Activated gamma-delta T cell treated with Interleukin-2 at 50 U/mL for 16 hours (primary cell): ENCODE measurements around the gene MAP1LC3B.

Source experiments
- DNase-seq: peaks from one replicate; pipeline ENCODE4 v3.0.0-alpha.2; 2020

MAP1LC3B gene

GRCh38 chr16:87391950-87392820 is at the start of gene MAP1LC3B:
TSS of gene MAP1LC3B (plus strand) at chr16:87392336. CDS start at chr16:87392428, 92 bp downstream.
- DNase-seq: peak; percentile 96

DNA sequence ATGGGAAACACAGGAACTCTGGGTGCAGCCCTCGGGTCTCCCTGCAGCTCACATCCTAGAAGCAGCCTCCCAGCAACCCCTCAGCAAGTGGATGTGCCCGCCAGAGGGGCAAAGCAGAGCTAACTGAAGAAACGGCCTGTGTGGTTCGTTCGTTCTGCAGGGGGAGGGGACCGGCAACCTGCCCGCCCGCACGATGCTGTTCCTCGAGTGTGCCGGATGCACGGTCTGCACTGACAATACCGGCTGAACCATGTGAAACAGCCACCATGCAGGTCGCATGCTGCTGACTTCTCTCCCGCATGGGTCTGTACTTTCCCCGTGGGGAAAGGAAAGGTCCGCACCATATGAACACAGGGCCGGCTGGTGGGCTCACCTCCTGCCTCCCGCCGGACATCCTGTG is 49.6 kb upstream of the MAP1LC3B start:
- DNase-seq: no peak

GRCh38 chr16:87342978-87343752 is 49.0 kb upstream of the MAP1LC3B start:
- DNase-seq: no peak

GRCh38 chr16:87343753-87344050 is 48.4 kb upstream of the MAP1LC3B start:
- DNase-seq: no peak

DNA sequence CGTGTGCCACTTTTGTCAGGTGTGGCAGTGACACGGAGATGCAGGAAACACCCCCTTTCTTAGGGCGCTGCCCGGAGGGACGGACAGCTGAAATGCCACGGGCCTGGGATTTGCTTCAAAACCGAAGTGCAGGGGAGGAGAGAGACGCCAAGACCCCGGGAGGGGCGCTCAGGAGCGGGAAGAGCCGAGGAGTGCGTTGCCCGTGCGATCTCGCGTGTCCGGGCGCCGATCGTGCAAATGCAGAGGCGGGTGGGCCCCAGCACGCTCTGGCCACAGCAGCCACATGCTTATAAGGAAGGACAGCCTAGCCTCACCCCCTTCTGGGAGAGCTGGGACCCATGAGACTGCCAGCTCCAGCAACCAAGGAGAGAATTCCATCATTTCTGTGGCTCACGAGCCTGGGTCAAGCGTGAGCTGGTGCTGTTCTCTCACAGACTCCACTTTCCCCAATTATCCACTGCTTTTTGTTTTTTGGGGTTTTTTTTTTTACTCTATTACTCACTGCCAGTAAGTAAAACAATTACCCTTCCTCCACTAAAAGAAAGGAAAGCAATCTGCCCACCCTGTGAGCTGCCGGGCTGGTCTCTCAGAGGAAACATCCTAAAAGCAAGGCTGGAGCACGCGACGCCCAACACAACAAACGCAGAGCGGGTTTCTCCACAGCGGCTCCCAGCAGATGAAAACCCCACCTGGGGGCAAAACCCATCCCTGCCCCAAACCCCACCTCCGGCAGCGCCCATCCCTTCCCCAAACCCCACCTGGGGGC is 47.8 kb upstream of the MAP1LC3B start:
- DNase-seq: no peak

DNA sequence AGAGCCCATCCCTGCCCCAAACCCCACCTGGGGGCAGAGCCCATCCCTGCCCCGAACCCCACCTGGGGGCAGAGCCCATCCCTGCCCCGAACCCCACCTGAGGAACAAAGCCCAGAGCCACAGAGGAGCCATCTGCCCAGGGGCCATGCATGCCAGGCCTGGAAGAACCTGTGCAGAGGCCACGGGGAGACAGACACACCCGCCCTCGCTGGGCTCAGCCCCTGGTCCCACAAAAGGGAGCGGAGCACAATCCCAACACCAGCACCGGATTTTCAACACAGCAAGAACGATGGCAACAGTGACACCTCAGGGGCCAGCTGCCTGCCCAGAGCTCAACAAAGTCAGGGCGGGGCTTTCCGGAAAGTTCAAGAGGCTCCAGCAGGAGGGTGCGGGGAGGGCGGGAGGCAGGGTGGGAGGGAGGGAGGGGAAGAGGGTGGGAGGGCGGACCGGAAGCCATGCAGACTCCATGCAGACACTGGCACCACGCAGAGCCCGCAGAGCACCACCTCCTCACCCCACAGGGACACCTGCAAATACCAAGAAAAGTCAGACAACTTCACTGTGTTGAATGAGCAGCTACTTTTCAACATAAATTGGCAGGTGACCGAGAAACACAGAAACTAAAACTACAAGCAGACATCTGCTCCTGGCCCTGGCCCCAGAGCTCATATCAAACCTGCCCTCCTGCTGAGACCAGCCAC is 47.1 kb upstream of the MAP1LC3B start:
- DNase-seq: peak; percentile 56

GRCh38 chr16:87345726-87346424 is 46.3 kb upstream of the MAP1LC3B start:
- no peak for DNase-seq

DNA sequence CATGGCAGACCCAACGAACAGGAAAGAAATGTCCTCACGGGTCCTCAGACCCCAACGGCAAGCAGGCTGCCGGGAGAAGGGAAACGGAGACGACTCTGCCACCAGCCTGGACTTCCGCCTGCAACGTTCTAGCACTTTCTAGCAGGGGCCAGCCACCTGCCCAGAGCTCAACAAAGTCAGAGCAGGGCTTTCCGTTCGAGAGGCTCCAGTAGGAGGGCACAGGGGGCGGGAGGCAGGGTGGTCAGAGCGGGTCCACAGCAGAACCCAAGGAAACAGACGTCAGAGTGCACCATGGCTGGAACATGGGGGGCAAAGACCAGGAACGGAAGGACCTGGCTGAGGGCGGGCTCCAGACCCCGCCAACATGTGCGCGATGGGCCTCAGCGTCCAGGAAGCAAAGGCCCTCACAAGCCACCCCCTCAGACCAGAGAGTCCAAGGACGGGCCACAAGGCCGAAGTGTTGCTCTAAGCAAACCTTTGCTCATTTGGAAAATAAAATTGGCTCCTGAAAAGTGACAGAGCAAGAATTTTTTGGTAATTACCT is 45.5 kb upstream of the MAP1LC3B start:
- no peak for DNase-seq

DNA sequence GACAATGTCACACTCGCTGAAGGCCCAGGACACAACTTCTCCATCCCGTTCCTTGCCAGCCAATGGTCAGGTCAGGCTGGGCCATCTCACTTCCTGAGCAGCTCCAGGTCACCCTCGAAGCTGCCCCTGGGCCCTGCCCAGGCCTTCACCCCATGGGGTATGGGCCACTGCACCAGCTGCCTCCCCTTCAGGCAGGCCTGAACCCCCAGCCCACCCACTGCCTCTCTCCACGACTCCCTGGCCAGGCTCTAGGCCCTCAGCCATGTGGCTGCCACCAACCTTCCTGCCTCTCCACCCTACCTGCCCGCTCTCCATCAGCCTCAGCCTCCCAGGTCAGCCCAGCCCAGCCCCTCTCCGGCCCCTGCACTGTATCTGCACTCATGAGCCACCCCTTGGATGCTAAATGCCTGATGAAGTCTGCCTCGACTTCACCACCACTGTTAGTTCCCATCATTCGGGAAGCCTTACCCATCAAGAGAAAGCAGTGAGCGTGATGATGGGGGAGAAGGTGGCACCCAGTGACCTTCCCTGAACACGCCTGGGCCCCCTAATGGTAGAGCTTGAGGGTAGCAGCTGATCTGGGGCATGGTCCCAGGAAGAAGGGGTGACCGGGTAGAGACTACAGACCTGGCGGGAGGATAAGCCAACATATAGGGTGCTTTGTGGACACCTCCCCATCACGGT is 44.1 kb upstream of the MAP1LC3B start:
- no peak for DNase-seq

DNA sequence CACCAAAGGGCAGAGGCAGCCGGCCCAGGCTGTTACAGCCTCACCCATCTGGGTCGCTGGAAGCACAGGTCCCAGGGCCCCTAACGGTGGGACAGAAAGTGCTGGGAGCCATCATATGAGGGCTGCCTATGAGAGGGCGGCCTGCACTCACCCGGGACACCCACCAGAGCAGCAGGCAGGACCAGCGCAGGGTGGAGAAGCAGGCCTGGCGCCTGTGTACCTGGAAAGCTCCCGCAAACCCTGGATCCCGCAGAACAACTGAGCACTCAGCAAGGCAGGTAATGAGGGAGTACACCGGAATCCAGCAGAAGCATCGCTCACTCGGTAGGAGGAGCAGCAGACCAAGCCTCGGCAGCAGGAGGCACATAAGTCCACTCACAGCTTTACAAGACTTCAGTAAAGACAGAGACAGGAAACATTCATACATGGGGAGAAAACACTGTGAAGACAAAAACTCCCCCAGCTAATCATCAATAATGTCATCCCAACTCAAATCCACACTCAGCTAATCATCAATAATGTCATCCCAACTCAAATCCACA is 43.4 kb upstream of the MAP1LC3B start:
- no peak for DNase-seq

DNA sequence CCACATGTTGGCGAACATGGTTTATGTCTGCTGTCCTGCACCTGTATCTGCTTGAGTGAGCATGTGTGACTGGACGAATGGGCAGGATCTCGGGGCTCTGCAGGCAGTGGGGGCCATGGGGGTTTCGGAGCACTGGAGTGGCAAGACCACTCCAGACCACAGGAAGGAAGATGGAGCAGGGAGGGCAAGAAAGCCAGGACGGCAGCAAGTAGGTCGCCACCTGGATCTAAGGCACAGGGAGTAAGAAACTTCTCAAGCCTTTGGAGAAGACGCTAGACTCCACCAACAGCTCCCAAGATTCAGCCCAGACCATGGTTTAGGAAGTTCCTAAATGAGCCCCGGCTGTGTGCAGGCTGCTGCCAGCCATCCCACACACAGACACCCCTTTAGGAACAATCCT is 42.1 kb upstream of the MAP1LC3B start:
- DNase-seq: no peak

GRCh38 chr16:87350681-87351319 is 41.3 kb upstream of the MAP1LC3B start:
- DNase-seq: no peak

- no peak for DNase-seq
These were observed 40.8 kb upstream of the MAP1LC3B start for GRCh38 chr16:87351320-87351698.

DNA sequence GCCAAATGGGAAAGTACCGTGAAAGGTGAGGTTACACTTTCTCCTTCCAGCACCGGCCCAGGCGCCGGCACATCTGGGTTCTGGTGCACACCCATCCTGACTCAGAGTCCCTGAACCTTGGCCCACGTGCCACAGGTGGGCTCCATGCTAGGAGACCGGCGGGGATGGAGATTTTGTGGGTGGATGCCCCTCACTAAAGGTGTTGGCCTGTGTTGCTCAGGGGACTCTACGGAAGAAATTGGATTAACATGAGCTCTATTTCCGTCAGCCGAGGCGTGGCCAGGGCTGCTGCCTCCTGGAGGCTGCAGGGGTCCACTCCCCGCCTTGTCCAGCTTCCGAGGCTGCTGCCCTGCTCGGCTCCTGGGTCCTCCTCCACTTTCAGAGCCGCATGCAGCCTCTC is 39.3 kb upstream of the MAP1LC3B start:
- no peak for DNase-seq

- DNase-seq: no peak
These were observed 38.5 kb upstream of the MAP1LC3B start for GRCh38 chr16:87353613-87354012.

- DNase-seq: no peak
These were observed 35.7 kb upstream of the MAP1LC3B start for GRCh38 chr16:87356491-87356853.

GRCh38 chr16:87358250-87358649 is 33.9 kb upstream of the MAP1LC3B start:
- no peak for DNase-seq

- no peak for DNase-seq
These were observed 33.4 kb upstream of the MAP1LC3B start for GRCh38 chr16:87358696-87359095.

DNA sequence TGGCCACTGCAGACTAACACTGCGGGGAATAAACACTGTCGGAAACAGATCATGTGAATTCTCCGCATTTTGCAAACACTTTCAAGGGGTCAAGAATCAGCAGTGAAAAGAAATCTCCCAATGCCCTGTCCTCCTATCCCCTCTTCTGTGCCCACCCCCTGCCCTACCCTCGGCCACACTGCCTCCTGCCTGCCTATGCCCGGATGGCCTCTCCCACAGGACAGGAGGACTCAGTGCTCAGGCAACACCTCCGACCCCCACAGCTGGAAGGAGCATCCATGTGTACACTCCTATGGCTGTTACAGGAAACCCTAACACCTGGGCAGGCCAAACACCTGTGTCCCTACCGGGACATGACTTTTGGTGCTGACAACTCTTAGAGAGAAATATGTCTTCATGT is 33.0 kb upstream of the MAP1LC3B start:
- no peak for DNase-seq

- no peak for DNase-seq
These were observed 31.1 kb upstream of the MAP1LC3B start for GRCh38 chr16:87360862-87361610.
